Heart left ventricle (tissue), 16 donors: ENCODE results near the gene TFB1M. TPM values are rescaled to one million over a fixed set of nuclear protein-coding genes. Genes with fewer than 3 reads are reported as not detected.
"Not testable (repeated sequence)": the region's sequence is repeated elsewhere in the genome, so short reads cannot be mapped to it uniquely, and the experiment has no call there.

Experiments used
- ATAC-seq, 4 donors: fragments of 200-7000 bp; cut with Tn5 transposase; one replicate each; pipeline ENCODE4 v1.9.1; 2020 to 2022; ENCODE audit warnings: moderate library complexity in 4 of 4, mild to moderate bottlenecking in 3 of 4, moderate number of reproducible peaks in 1 of 4
- DNase-seq, 5 donors: peaks; one replicate each; pipeline ENCODE4 v3.0.0-alpha.2; 2020
- H3K27ac ChIP-seq, 12 donors: fragments of 200-600 bp; sonication (generic) in 4 of 12; one replicate each; pipeline versions ENCODE4 v1.5.0 to v1.8.0; 2016 to 2022; ENCODE audit warnings: mild to moderate bottlenecking in 2 of 12
- H3K27me3 ChIP-seq, 9 donors: fragments of 200-600 bp; sonication (generic) in 2 of 9; one replicate each; pipeline versions ENCODE4 v1.5.1 to v1.8.0; 2016 to 2022; ENCODE audit warnings: mild to moderate bottlenecking in 3 of 9
- H3K36me3 ChIP-seq, 9 donors: fragments of 200-600 bp; sonication (generic) in 2 of 9; one replicate each; pipeline versions ENCODE4 v1.5.0 to v1.8.0; 2018 to 2022; ENCODE audit warnings: mild to moderate bottlenecking in 2 of 9
- H3K4me1 ChIP-seq, 12 donors: fragments of 200-600 bp; sonication (generic) in 4 of 12; one replicate each; pipeline versions ENCODE4 v1.5.0 to v1.8.0; 2016 to 2022; ENCODE audit warnings: mild to moderate bottlenecking in 3 of 12
- H3K4me3 ChIP-seq, 12 donors: fragments of 200-600 bp; sonication (generic) in 4 of 12; one replicate each; pipeline versions ENCODE4 v1.5.0 to v1.8.0; 2017 to 2022; ENCODE audit warnings: mild to moderate bottlenecking in 9 of 12, moderate library complexity in 4 of 12
- H3K9me3 ChIP-seq, 12 donors: fragments of 200-600 bp; sonication (generic) in 4 of 12; one replicate each; pipeline versions ENCODE4 v1.5.0 to v1.8.0; 2016 to 2022; ENCODE audit warnings: mild to moderate bottlenecking in 1 of 12
- CTCF ChIP-seq, 12 donors: fragments of 200-600 bp; sonication (generic) in 4 of 12; IDR thresholded peaks; one replicate each; pipeline versions ENCODE4 v1.5.0 to v1.8.0; 2018 to 2022; ENCODE audit warnings: antibody characterized with exemption in 12 of 12, mild to moderate bottlenecking in 5 of 12
- POLR2A ChIP-seq, 2 donors: fragments of 450-650 bp; IDR thresholded peaks; one replicate each; pipeline ENCODE4 v1.6.1; 2017; ENCODE audit warnings: antibody characterized with exemption in 2 of 2, mild to moderate bottlenecking in 2 of 2, moderate library complexity in 2 of 2
- WGBS, 4 donors: extraction: QIAGEN DNeasy Blood & Tissue Kit in 2 of 4; methylation state at CpG; one replicate each; pipeline versions ENCODE4 v1.1.5 to v1.1.7; 2013 to 2018; 5-methylcytosine and 5-hydroxymethylcytosine counted together
- intact Hi-C, 10 donors: fragments of 100-400 bp; cut with DNase I; formaldehyde crosslinking; loops; one replicate each; pipeline versions ENCODE4 v1.11.1 to v1.14.2; 2022
- polyA plus RNA-seq, 2 donors: library from polyadenylated mRNA; stranded (reverse); fragments of 200-250 nt; gene quantifications; one replicate each; pipeline ENCODE4 v1.2.3, GENCODE V29; 2013
- total RNA-seq, 9 donors: library from RNA; depleted of rRNA in 2 of 9; stranded (reverse); fragments of >200 nt in 2 of 9; fragmentation: NEBNext Ultra II Directional in 3 of 9; extraction: Animal tissue kit (Norgen Biotek cat#: 25700) in 3 of 9; gene quantifications; one replicate each; pipeline versions ENCODE4 v1.1.0 to v1.2.4, GENCODE V29; 2016 to 2023
- donor health status: ischemic (EF 13 %, LVEDD 7.1; RV severe dilation, severe dysfunction).
- donor health status: healthy with polysubstance abuse.
- donor health status: DM: no; HTN: yes; CAD: no.
- donor health status: DM: no; HTN: no; CAD: no.
- donor health status: ischemic (EF 25% LVEDD 6.9; RV normal size, moderate dysfunction).
- donor health status: ischemic (EF 25% LVEDD 5.7; RV mildly dilated, moderate dysfunction).
- donor health status: healthy.
- donor health status: DM: yes; HTN: yes; CAD: no.
- donor health status: ischemic (EF 35%, LVEDD 5.7; RV mildly dilated, moderate dysfunction).
- donor health status: nonischemic (EF 11% LVEDD 7.7; RV severe dilation, severe dysfunction).
- donor health status: DM: yes; HTN: yes; CAD: no.
- donor health status: PGD.
- donor health status: ischemic (EF 29% LVEDD 5.4; RV normal size, mild dysfunction).
- donor health status: nonischemic (EF 23%, LVEDD 6.1; RV moderate dilation, normal function).

The TFB1M gene
- total and polyA plus RNA-seq, 11 donors: 11.4 to 24.5 (median 17.6) TPM

- H3K27me3 ChIP-seq, DNase-seq, H3K36me3 ChIP-seq, intact Hi-C loops, H3K9me3 ChIP-seq, H3K4me3 ChIP-seq: not testable (repeated sequence)
- Histone ChIP-seq H3K27ac (peak overlapping the region in 3 of 12 donors; percentile 14 to 27 (median 22)), H3K4me1 (peaks cover 0 to 36% (median 9%) of the 10 kb centered on the region in 12 donors)
- peak in 10 of 12 donors; percentile 12 to 47 (median 28) for TF ChIP-seq CTCF (IDR thresholded peaks at IDR 0.05)
- WGBS, 4 donors: 66 to 74% (median 69%) methylated on average over 3 of the region's 5 CpGs
- ATAC-seq: peak in 1 of 4 donors; percentile 37
Measured at GRCh38 chr6:155268088-155268867, 46.0 kb downstream of the TFB1M start.

- Histone ChIP-seq H3K27me3 (no peaks in the 10 kb centered on the region), H3K27ac (no peak overlapping the region), H3K4me1 (peaks cover 0 to 32% (median 7%) of the 10 kb centered on the region in 12 donors), H3K4me3 (no peak overlapping the region), H3K36me3 (peaks cover 0 to 5% (median 0%) of the 10 kb centered on the region in 9 donors), H3K9me3 (no peaks in the 10 kb centered on the region)
- 90 to 100% (median 98%) methylated on average over 2 of the region's 2 CpGs for WGBS, 4 donors
- ATAC-seq (no peak), DNase-seq (no peak)
- no peak for TF ChIP-seq CTCF (IDR thresholded peaks at IDR 0.05)
- TF ChIP-seq POLR2A (IDR thresholded peaks at IDR 0.05): no peak
- intact Hi-C loops: no loop called here
Measured at GRCh38 chr6:155267411-155267810, 46.9 kb downstream of the TFB1M start.

GRCh38 chr6:155265843-155266535 lies 48.3 kb downstream of the TFB1M start:
- peaks cover 0 to 25% (median 7%) of the 10 kb centered on the region in 12 donors for H3K4me1 ChIP-seq
- ATAC-seq (no peak), DNase-seq (no peak)
- H3K27ac ChIP-seq: no peak overlapping the region
- H3K4me3 ChIP-seq: no peak overlapping the region
- H3K36me3 ChIP-seq: peaks cover 0 to 5% (median 0%) of the 10 kb centered on the region in 9 donors
- intact Hi-C loops: no loop called here
- WGBS, 4 donors: 85 to 94% (median 93%) methylated on average over 4 of the region's 4 CpGs
- TF ChIP-seq CTCF (IDR thresholded peaks at IDR 0.05): no peak
- no peak for TF ChIP-seq POLR2A (IDR thresholded peaks at IDR 0.05)
- no peaks in the 10 kb centered on the region for H3K27me3 ChIP-seq
- no peaks in the 10 kb centered on the region for H3K9me3 ChIP-seq

DNA sequence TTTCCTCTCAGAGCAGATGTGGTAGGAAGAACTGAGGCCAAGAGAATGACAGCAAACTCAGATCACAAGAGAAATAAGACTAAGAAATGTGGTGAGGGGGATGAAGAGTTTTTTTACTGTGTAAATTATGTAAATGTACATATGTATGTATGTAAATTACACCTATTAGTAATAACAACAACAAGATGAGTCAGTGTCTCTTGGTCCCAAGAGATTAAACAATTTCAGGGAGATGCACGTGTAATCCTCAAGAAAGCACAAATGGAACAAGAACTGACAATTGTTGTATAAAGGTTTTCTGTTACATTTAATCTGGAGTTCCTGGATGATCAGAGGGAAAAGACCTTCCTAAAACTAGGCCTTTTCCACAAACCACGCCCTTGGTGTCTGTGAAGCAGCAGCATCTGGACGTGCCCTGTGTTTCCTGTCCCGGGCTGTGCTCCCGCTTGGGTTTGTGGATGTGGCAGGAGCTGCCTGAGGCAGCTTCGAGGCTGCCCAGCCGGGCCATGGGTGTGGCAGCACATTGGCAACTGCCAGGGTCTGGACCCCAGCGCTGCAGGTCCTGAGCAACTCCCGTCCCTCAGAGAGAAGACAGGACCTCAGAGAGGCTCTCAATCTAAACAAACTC lies 49.5 kb downstream of the TFB1M start:
- DNase-seq (no peak), ATAC-seq (peak in 1 of 4 donors; percentile 44)
- TF ChIP-seq POLR2A (IDR thresholded peaks at IDR 0.05) (no peak), CTCF (IDR thresholded peaks at IDR 0.05) (no peak)
- Histone ChIP-seq H3K4me1 (peaks cover 0 to 25% (median 7%) of the 10 kb centered on the region in 12 donors), H3K27ac (peak overlapping the region in 1 of 12 donors; percentile 6), H3K36me3 (peaks cover 0 to 11% (median 5%) of the 10 kb centered on the region in 9 donors), H3K4me3 (no peak overlapping the region), H3K27me3 (no peaks in the 10 kb centered on the region), H3K9me3 (no peaks in the 10 kb centered on the region)
- WGBS, 4 donors: 70 to 75% (median 71%) methylated on average over 8 to 9 of the region's 9 CpGs
- intact Hi-C loops: no loop called here
